Choroid plexus epithelial cell (primary cell): ENCODE data around the gene TBC1D14.

Source experiments
- DNase-seq: peaks from one replicate; pipeline ENCODE4 v3.0.0-alpha.2; 2010; ENCODE audit warnings: low read depth
- H3K4me3 ChIP-seq: 2 replicates; pipeline ENCODE4 v1.5.1; 2011; ENCODE audit warnings: low read depth, mild to moderate bottlenecking, control low read depth, low read length, moderate library complexity
- CTCF ChIP-seq: conservative IDR thresholded peaks from 2 replicates; pipeline ENCODE4 v1.5.1; 2011; ENCODE audit warnings: low read depth, mild to moderate bottlenecking, control low read depth, inconsistent platforms, low read length, moderate library complexity

TBC1D14 gene

GRCh38 chr4:6957994-6958393, 48.4 kb downstream of the TBC1D14 start:
- H3K4me3 ChIP-seq, result no peak overlapping the region
- no peak for TF ChIP-seq CTCF
- no peak for DNase-seq

- H3K4me3 ChIP-seq, result no peak overlapping the region
- DNase-seq, result no peak
- TF ChIP-seq CTCF, result no peak
Observed at GRCh38 chr4:6959261-6959660, 49.6 kb downstream of the TBC1D14 start.

- DNase-seq, result no peak
- TF ChIP-seq CTCF, result no peak
- no peak overlapping the region for H3K4me3 ChIP-seq
Observed at GRCh38 chr4:6960154-6960553, 50.5 kb downstream of the TBC1D14 start.

- no peak for TF ChIP-seq CTCF
- H3K4me3 ChIP-seq, result no peak overlapping the region
- DNase-seq, result no peak
Observed at GRCh38 chr4:6960628-6961412, 51.2 kb downstream of the TBC1D14 start.

GRCh38 chr4:6961496-6962210, 52.0 kb downstream of the TBC1D14 start:
- H3K4me3 ChIP-seq, result no peak overlapping the region
- DNase-seq, result no peak
- no peak for TF ChIP-seq CTCF

GRCh38 chr4:6962211-6963041, 52.8 kb downstream of the TBC1D14 start:
- TF ChIP-seq CTCF, result no peak
- DNase-seq, result no peak
- H3K4me3 ChIP-seq, result no peak overlapping the region
